NCI-H2029 treated with DMSO at 0.1 percent for 48 hours (cell line): ENCODE data around the gene TENM4.

Experiments used
- DNase-seq: peaks from one replicate; lab custom pipeline; 2025; lab: John Stamatoyannopoulos, UW

Gene TENM4

GRCh38 chr11:79447038-79447786 lies 6.4 kb upstream of the TENM4 start:
- no peak for DNase-seq

GRCh38 chr11:79444923-79445322 lies 4.1 kb upstream of the TENM4 start:
- no peak for DNase-seq

- DNase-seq, result no peak
These were observed 638 bp upstream of the TENM4 start for GRCh38 chr11:79441461-79441875.

GRCh38 chr11:79439886-79440570 lies 802 bp downstream of the TENM4 start:
- DNase-seq, result peak; percentile 20

GRCh38 chr11:79439410-79439885 lies 1.4 kb downstream of the TENM4 start:
- no peak for DNase-seq

GRCh38 chr11:79438631-79439409 lies 2.0 kb downstream of the TENM4 start:
- no peak for DNase-seq

GRCh38 chr11:79437981-79438630 lies 2.7 kb downstream of the TENM4 start:
- DNase-seq, result no peak

- no peak for DNase-seq
These were observed 3.4 kb downstream of the TENM4 start for GRCh38 chr11:79437278-79437980.

GRCh38 chr11:79436919-79437277 lies 3.9 kb downstream of the TENM4 start:
- no peak for DNase-seq

- DNase-seq, result no peak
These were observed 6.5 kb downstream of the TENM4 start for GRCh38 chr11:79434283-79434682.

GRCh38 chr11:79432138-79432537 lies 8.7 kb downstream of the TENM4 start:
- DNase-seq, result no peak

GRCh38 chr11:79431535-79431934 lies 9.3 kb downstream of the TENM4 start:
- no peak for DNase-seq

- DNase-seq, result no peak
These were observed 10.6 kb downstream of the TENM4 start for GRCh38 chr11:79430280-79430679.

GRCh38 chr11:79428406-79428805 lies 12.4 kb downstream of the TENM4 start:
- no peak for DNase-seq

- DNase-seq, result peak; percentile 13
These were observed 13.1 kb downstream of the TENM4 start for GRCh38 chr11:79427611-79428327.

GRCh38 chr11:79427126-79427525 lies 13.7 kb downstream of the TENM4 start:
- DNase-seq, result no peak

- DNase-seq, result no peak
These were observed 15.4 kb downstream of the TENM4 start for GRCh38 chr11:79425463-79425862.

- DNase-seq, result no peak
These were observed 17.1 kb downstream of the TENM4 start for GRCh38 chr11:79423736-79424135.

- DNase-seq, result no peak
These were observed 18.0 kb downstream of the TENM4 start for GRCh38 chr11:79422866-79423265.

- DNase-seq, result no peak
These were observed 19.0 kb downstream of the TENM4 start for GRCh38 chr11:79421820-79422219.

GRCh38 chr11:79419120-79419519 lies 21.7 kb downstream of the TENM4 start:
- DNase-seq, result no peak
